Upper lobe of left lung (tissue), 6 donors: Measurements from ENCODE around the gene SIL1. TPM values are rescaled to one million over a fixed set of nuclear protein-coding genes. Genes with fewer than 3 reads are reported as not detected.

Experiments
- ATAC-seq, 2 donors: fragments of 200-7000 bp; cut with Tn5 transposase; one replicate each; pipeline ENCODE4 v1.9.1; 2022; ENCODE audit warnings: mild to moderate bottlenecking in 2 of 2, moderate library complexity in 2 of 2; ENCODE audit not compliant: low FRiP score in 2 of 2
- DNase-seq, 2 donors: peaks; one replicate each; pipeline ENCODE4 v3.0.0-alpha.2; 2019 to 2020
- H3K27ac ChIP-seq, 4 donors: fragments of 200-600 bp; sonication (generic); one replicate each; pipeline ENCODE4 v1.5.1; 2016 to 2019
- H3K27me3 ChIP-seq, 4 donors: fragments of 200-600 bp; sonication (generic); one replicate each; pipeline ENCODE4 v1.5.1; 2017 to 2019
- H3K36me3 ChIP-seq, 4 donors: fragments of 200-600 bp; sonication (generic); one replicate each; pipeline ENCODE4 v1.5.1; 2016 to 2019
- H3K4me1 ChIP-seq, 4 donors: fragments of 200-600 bp; sonication (generic); one replicate each; pipeline ENCODE4 v1.5.1; 2018 to 2019
- H3K4me3 ChIP-seq, 4 donors: fragments of 200-600 bp; sonication (generic); one replicate each; pipeline ENCODE4 v1.5.1; 2017 to 2019; ENCODE audit warnings: mild to moderate bottlenecking in 2 of 4, moderate library complexity in 1 of 4
- H3K9me3 ChIP-seq, 4 donors: fragments of 200-600 bp; sonication (generic); one replicate each; pipeline ENCODE4 v1.5.1; 2018 to 2019
- EP300 ChIP-seq, 4 donors: sonication (generic); formaldehyde crosslinking; IDR thresholded peaks; one replicate each; pipeline ENCODE4 v1.5.1; 2017; ENCODE audit warnings: antibody characterized with exemption in 4 of 4, control low read depth in 2 of 4
- POLR2A ChIP-seq, 4 donors: fragments of 450-650 bp; IDR thresholded peaks; one replicate each; pipeline ENCODE4 v1.5.1; 2016 to 2017; ENCODE audit warnings: antibody characterized with exemption in 4 of 4, mild to moderate bottlenecking in 2 of 4
- POLR2AphosphoS5 ChIP-seq, 2 donors: sonication (generic); formaldehyde crosslinking; IDR thresholded peaks; one replicate each; pipeline ENCODE4 v1.5.1; 2017; ENCODE audit warnings: antibody characterized with exemption in 2 of 2
- WGBS, 2 donors: methylation state at CpG; one replicate each; pipeline ENCODE4 v1.1.5; 2017 to 2018; 5-methylcytosine and 5-hydroxymethylcytosine counted together
- total RNA-seq, 6 donors: library from RNA; depleted of rRNA in 4 of 6; stranded (reverse); fragments of >200 nt in 4 of 6; gene quantifications; one replicate each; pipeline versions ENCODE4 v1.1.0 to v1.2.1, GENCODE V29; 2016 to 2021
- TF ChIP-seq, protein P1 (sequence below), 6 experiments: fragments of 450-650 bp in 4 of 6; fragments of 200-600 bp in 2 of 6; sonication (generic) in 2 of 6; IDR thresholded peaks; one replicate each; pipeline ENCODE4 v1.5.1; 2016 to 2019; ENCODE audit warnings: antibody characterized with exemption in 6 of 6
- donor health status: DM: no; HTN: no; CAD: no; lungs with moderate emphysema.
- donor health status: DM: no; HTN: yes; CAD: no; lungs with severe emphysema.

SIL1 gene
- total RNA-seq, 6 donors from 2014 or later, result 30.2 to 83.8 (median 51.2) TPM

DNA sequence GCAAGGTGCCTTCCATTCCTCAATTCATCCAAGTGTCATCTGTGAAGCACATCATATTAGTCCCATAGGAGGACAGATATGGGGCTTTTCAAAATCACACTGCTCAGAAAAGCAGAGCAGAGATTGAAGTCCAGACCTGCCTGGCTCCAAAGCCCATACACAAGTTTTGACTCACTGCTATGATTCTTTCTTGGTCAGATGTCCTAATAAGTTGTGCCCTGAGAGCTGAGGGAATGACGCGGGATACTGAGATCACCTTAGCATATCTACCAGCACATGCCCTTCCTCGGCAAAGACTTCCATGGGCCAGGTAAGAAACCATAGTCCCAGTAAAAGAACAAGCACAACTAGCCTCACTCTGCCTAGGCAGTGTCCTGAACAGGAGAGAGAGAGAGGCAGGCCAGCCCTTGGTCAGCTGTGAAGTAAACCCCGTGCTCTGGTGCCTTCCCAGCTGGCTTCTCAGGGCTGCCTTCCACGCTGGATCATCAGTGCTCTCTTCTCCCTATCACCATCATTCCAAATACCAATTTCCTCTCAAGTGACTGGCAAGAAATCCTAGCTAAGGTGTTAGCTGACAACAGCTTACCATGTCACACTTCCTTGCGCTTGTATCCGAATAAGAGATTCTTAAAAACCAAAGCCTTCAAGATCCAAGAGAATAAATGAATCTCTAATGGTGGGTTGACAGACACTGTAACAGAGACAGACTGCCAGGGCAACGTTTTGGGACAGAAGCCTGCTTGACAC lies 73.2 kb downstream of the SIL1 start:
- H3K27ac ChIP-seq, result no peak overlapping the region
- WGBS, 2 donors, result 87 to 89% methylated on average over 8 of the region's 8 CpGs
- TF ChIP-seq POLR2AphosphoS5 (IDR thresholded peaks at IDR 0.05) (no peak), EP300 (IDR thresholded peaks at IDR 0.05) (no peak), POLR2A (IDR thresholded peaks at IDR 0.05) (no peak)
- TF ChIP-seq, protein P1, sequence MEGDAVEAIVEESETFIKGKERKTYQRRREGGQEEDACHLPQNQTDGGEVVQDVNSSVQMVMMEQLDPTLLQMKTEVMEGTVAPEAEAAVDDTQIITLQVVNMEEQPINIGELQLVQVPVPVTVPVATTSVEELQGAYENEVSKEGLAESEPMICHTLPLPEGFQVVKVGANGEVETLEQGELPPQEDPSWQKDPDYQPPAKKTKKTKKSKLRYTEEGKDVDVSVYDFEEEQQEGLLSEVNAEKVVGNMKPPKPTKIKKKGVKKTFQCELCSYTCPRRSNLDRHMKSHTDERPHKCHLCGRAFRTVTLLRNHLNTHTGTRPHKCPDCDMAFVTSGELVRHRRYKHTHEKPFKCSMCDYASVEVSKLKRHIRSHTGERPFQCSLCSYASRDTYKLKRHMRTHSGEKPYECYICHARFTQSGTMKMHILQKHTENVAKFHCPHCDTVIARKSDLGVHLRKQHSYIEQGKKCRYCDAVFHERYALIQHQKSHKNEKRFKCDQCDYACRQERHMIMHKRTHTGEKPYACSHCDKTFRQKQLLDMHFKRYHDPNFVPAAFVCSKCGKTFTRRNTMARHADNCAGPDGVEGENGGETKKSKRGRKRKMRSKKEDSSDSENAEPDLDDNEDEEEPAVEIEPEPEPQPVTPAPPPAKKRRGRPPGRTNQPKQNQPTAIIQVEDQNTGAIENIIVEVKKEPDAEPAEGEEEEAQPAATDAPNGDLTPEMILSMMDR (IDR thresholded peaks at IDR 0.05), result no peak
- H3K27me3 ChIP-seq, result no peaks in the 10 kb centered on the region
- no peaks in the 10 kb centered on the region for H3K9me3 ChIP-seq
- no peak overlapping the region for H3K4me3 ChIP-seq
- peaks cover 13 to 33% (median 16%) of the 10 kb centered on the region in 4 donors for H3K36me3 ChIP-seq
- H3K4me1 ChIP-seq, result no peaks in the 10 kb centered on the region
- ATAC-seq (no peak), DNase-seq (no peak)

- Histone ChIP-seq H3K27me3 (no peaks in the 10 kb centered on the region), H3K36me3 (peaks cover 13 to 59% (median 26%) of the 10 kb centered on the region in 4 donors), H3K27ac (no peak overlapping the region), H3K9me3 (no peaks in the 10 kb centered on the region), H3K4me3 (no peak overlapping the region), H3K4me1 (no peaks in the 10 kb centered on the region)
- 79 to 88% methylated on average over 5 of the region's 5 CpGs for WGBS, 2 donors
- ATAC-seq, result no peak
- no peak for TF ChIP-seq POLR2AphosphoS5 (IDR thresholded peaks at IDR 0.05)
- no peak for TF ChIP-seq EP300 (IDR thresholded peaks at IDR 0.05)
- TF ChIP-seq, protein P1 (IDR thresholded peaks at IDR 0.05), result no peak
- no peak for TF ChIP-seq POLR2A (IDR thresholded peaks at IDR 0.05)
- DNase-seq, result no peak
Observed at GRCh38 chr5:139121120-139121519, 77.0 kb downstream of the SIL1 start.

DNA sequence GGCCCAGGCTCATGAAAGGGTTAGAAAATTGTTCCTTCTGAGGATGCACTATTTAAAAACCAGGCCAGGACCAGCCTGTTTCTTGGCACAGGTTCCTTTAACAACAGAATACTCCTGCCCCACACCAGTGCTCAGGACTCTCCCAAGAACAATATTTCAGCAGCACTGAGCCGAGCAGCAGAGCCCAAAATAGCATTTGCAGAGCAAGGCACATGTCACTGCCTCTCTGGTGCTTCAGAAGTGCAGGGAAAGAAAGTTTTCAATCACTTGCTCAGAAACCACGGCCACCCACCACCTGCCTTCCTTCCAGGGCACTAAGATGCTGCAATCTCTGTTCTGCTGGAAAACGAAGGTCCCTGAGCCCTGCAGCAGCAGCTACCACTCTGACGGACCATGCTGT lies 77.6 kb downstream of the SIL1 start:
- H3K27me3 ChIP-seq, result no peaks in the 10 kb centered on the region
- H3K9me3 ChIP-seq, result no peaks in the 10 kb centered on the region
- peaks cover 9 to 54% (median 24%) of the 10 kb centered on the region in 4 donors for H3K36me3 ChIP-seq
- H3K4me1 ChIP-seq, result no peaks in the 10 kb centered on the region
- WGBS, 2 donors, result 87 to 100% methylated on average over 4 of the region's 4 CpGs
- no peak overlapping the region for H3K4me3 ChIP-seq
- ATAC-seq (no peak), DNase-seq (no peak)
- no peak overlapping the region for H3K27ac ChIP-seq
- TF ChIP-seq POLR2AphosphoS5 (IDR thresholded peaks at IDR 0.05), result no peak
- TF ChIP-seq, protein P1 (IDR thresholded peaks at IDR 0.05), result no peak
- no peak for TF ChIP-seq POLR2A (IDR thresholded peaks at IDR 0.05)
- no peak for TF ChIP-seq EP300 (IDR thresholded peaks at IDR 0.05)

DNA sequence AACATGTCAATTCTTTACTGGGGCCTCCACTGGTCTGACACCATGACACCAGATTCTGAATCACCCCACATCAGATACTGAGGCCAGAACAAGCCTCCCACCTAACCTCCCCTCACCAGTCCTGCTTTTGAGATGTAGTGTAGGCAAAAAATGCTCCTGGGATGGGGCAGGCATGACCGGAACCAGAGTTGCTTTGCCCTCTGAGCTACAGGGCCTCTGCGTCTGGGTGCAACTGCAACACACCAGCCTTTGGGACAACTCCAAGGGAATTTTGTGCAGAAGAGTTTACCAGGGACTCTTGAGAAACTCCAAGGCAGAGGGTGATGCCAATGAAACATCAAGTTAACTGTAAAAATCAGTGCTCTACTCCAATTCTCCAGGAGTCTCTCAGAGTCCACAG lies 79.4 kb downstream of the SIL1 start:
- 86 to 100% methylated on average over 1 to 2 of the region's 2 CpGs for WGBS, 2 donors
- no peak for DNase-seq
- ATAC-seq, result no peak

More for the DNA sequence above, 79.4 kb downstream of the SIL1 start:
- H3K27ac ChIP-seq, result no peak overlapping the region
- no peaks in the 10 kb centered on the region for H3K27me3 ChIP-seq
- H3K9me3 ChIP-seq, result no peaks in the 10 kb centered on the region
- peaks cover 0 to 5% (median 0%) of the 10 kb centered on the region in 4 donors for H3K4me1 ChIP-seq
- no peak overlapping the region for H3K4me3 ChIP-seq
- no peak for TF ChIP-seq POLR2AphosphoS5 (IDR thresholded peaks at IDR 0.05)
- TF ChIP-seq EP300 (IDR thresholded peaks at IDR 0.05), result no peak
- TF ChIP-seq, protein P1 (IDR thresholded peaks at IDR 0.05), result no peak
- TF ChIP-seq POLR2A (IDR thresholded peaks at IDR 0.05), result no peak
- peaks cover 9 to 54% (median 24%) of the 10 kb centered on the region in 4 donors for H3K36me3 ChIP-seq
